ENCODE results near the gene ZDHHC6. TPM values are rescaled to one million over a fixed set of nuclear protein-coding genes. Genes with fewer than 3 reads are reported as not detected.

Gene ZDHHC6
- total RNA-seq, 1 donor from 2014 or later = 21.2 TPM

- Histone ChIP-seq H3K9me3 (replicated peaks) (no peaks in the 10 kb centered on the region), H3K4me1 (peaks cover 27% of the 10 kb centered on the region), H3K36me3 (peaks cover 89% of the 10 kb centered on the region), H3K27ac (replicated peaks) (no peak overlapping the region), H3K27me3 (ENCODE audit: low read depth) (no peaks in the 10 kb centered on the region), H3K4me3 (no peak overlapping the region)
- intact Hi-C loops (cut with micrococcal nuclease) = no loop called here
- DNase-seq = no peak
- TF ChIP-seq CTCF (IDR thresholded peaks at IDR 0.05; ENCODE audit: borderline replicate concordance) = no peak
Observed at GRCh38 chr10:112441520-112441919, 5.2 kb downstream of the ZDHHC6 start.

GRCh38 chr10:112438356-112438755 lies 8.4 kb downstream of the ZDHHC6 start:
- no peak for TF ChIP-seq CTCF (IDR thresholded peaks at IDR 0.05; ENCODE audit: borderline replicate concordance)
- no peak overlapping the region for H3K27ac ChIP-seq (replicated peaks)
- H3K4me3 ChIP-seq = no peak overlapping the region
- H3K27me3 ChIP-seq (ENCODE audit: low read depth) = no peaks in the 10 kb centered on the region
- intact Hi-C loops (cut with micrococcal nuclease) = loop anchor here (10.0 kb wide), 1 partner anchor 264 kb away; no protein-coding TSS in a partner anchor
- no peak for DNase-seq
- no peaks in the 10 kb centered on the region for H3K9me3 ChIP-seq (replicated peaks)
- peaks cover 91% of the 10 kb centered on the region for H3K36me3 ChIP-seq
- H3K4me1 ChIP-seq = no peaks in the 10 kb centered on the region

- intact Hi-C loops (cut with micrococcal nuclease) = loop anchor here (10.0 kb wide), 1 partner anchor 260 kb away; no protein-coding TSS in a partner anchor
- H3K9me3 ChIP-seq (replicated peaks) = no peaks in the 10 kb centered on the region
- H3K36me3 ChIP-seq = peaks cover 91% of the 10 kb centered on the region
- DNase-seq = no peak
- no peaks in the 10 kb centered on the region for H3K4me1 ChIP-seq
- peak; percentile 56 for TF ChIP-seq CTCF (IDR thresholded peaks at IDR 0.05; ENCODE audit: borderline replicate concordance)
- H3K4me3 ChIP-seq = no peak overlapping the region
- no peak overlapping the region for H3K27ac ChIP-seq (replicated peaks)
- H3K27me3 ChIP-seq (ENCODE audit: low read depth) = no peaks in the 10 kb centered on the region
Observed at GRCh38 chr10:112434988-112435619, 11.6 kb downstream of the ZDHHC6 start.

- H3K4me3 ChIP-seq = no peak overlapping the region
- H3K4me1 ChIP-seq = no peaks in the 10 kb centered on the region
- no peak overlapping the region for H3K27ac ChIP-seq (replicated peaks)
- H3K36me3 ChIP-seq = peaks cover 88% of the 10 kb centered on the region
- no peak for DNase-seq
- intact Hi-C loops (cut with micrococcal nuclease) = loop anchor here (10.0 kb wide), 1 partner anchor 258 kb away; no protein-coding TSS in a partner anchor
- TF ChIP-seq CTCF (IDR thresholded peaks at IDR 0.05; ENCODE audit: borderline replicate concordance) = no peak
- H3K27me3 ChIP-seq (ENCODE audit: low read depth) = no peaks in the 10 kb centered on the region
- no peaks in the 10 kb centered on the region for H3K9me3 ChIP-seq (replicated peaks)
Observed at GRCh38 chr10:112433136-112433535, 13.6 kb downstream of the ZDHHC6 start.

- Histone ChIP-seq H3K4me1 (peaks cover under 1% of the 10 kb centered on the region), H3K36me3 (peaks cover 82% of the 10 kb centered on the region), H3K27ac (replicated peaks) (no peak overlapping the region), H3K4me3 (no peak overlapping the region), H3K27me3 (ENCODE audit: low read depth) (no peaks in the 10 kb centered on the region), H3K9me3 (replicated peaks) (no peaks in the 10 kb centered on the region)
- intact Hi-C loops (cut with micrococcal nuclease) = loop anchor here (10.0 kb wide), 1 partner anchor 255 kb away; no protein-coding TSS in a partner anchor
- no peak for DNase-seq
- no peak for TF ChIP-seq CTCF (IDR thresholded peaks at IDR 0.05; ENCODE audit: borderline replicate concordance)
Observed at GRCh38 chr10:112429654-112430230, 17.0 kb downstream of the ZDHHC6 start.

Data from left ventricle myocardium inferior (tissue), 1 donor.